Measurements from ENCODE around the gene NT5C2.

DNA sequence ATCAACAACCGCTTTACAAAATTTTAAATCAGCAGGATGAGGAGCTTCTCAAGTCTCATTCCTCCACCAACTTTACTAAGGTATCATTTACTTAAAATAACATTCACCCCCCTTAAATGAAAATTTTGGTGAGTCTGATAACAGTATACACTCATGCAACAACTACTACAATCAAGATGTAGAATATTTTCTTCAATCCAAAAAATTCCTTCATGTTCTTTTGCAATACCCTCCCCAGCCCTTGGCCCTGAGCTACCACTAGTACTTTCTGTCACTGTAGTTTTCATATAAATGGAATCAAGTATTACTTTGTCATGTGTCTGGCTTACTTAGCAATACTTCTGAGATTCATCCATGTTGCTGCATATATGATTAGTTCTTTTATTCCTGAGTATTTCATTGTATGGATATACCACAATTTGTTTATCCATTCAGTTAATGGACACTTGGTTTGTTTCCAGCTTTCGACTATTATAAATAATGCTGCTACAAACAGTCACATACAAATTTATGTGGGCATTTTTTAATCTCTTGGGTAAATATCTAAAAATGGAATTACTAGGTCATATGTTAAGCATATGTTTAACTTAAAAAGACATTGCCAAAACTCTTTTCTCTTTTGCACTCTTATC lies 43.0 kb downstream of the NT5C2 start:
- TF ChIP-seq EZH2 (IDR thresholded peaks at IDR 0.05) (no peak), POLR2AphosphoS5 (IDR thresholded peaks at IDR 0.05; ENCODE audit: borderline replicate concordance, low read depth, low read length) (no peak)

Measured in SK-N-MC (cell line).